Mesothelial cell of epicardium (in vitro differentiated cells): Measurements from ENCODE around the gene FASN. TPM values are rescaled to one million over a fixed set of nuclear protein-coding genes. Genes with fewer than 3 reads are reported as not detected.

Experiments
- DNase-seq, 2 experiments: peaks; one replicate each; pipeline ENCODE4 v3.0.0; 2021; ENCODE audit warnings: low spot score in 2 of 2; ENCODE audit not compliant: unreplicated experiment in 2 of 2
- H3K27ac Mint-ChIP-seq: 2 replicates; pipeline ENCODE4 v1.8.0; 2021; ENCODE audit warnings: mixed read lengths
- H3K27me3 Mint-ChIP-seq: 2 replicates; pipeline ENCODE4 v1.8.0; 2021; ENCODE audit warnings: low read depth, mixed read lengths
- H3K36me3 Mint-ChIP-seq: 2 replicates; pipeline ENCODE4 v1.8.0; 2021; ENCODE audit warnings: mixed read lengths
- H3K4me1 Mint-ChIP-seq: 2 replicates; pipeline ENCODE4 v1.8.0; 2021; ENCODE audit warnings: mixed read lengths
- H3K4me3 Mint-ChIP-seq: 2 replicates; pipeline ENCODE4 v1.8.0; 2021; ENCODE audit warnings: mild to moderate bottlenecking, moderate library complexity, mixed read lengths
- H3K9me3 Mint-ChIP-seq: 2 replicates; pipeline ENCODE4 v1.8.0; 2021; ENCODE audit warnings: mixed read lengths
- CTCF ChIP-seq: fragments of 200-600 bp; sonication (generic); IDR thresholded peaks from one replicate; pipeline ENCODE4 v1.5.0; 2021; ENCODE audit warnings: antibody characterized with exemption; ENCODE audit not compliant: unreplicated experiment
- total RNA-seq: library from RNA; stranded (reverse); gene quantifications from 3 replicates; pipeline ENCODE4 v1.2.1, GENCODE V29; 2021

The FASN gene
- total RNA-seq, 1 donor from 2014 or later, result 227 TPM

GRCh38 chr17:82103553-82104451, 5.8 kb upstream of the FASN start:
- Mint-ChIP-seq H3K9me3 (no peaks in the 10 kb centered on the region), H3K27ac (peak overlapping the region; percentile 91), H3K27me3 (no peaks in the 10 kb centered on the region), H3K36me3 (peaks cover 4% of the 10 kb centered on the region), H3K4me1 (peaks cover 47% of the 10 kb centered on the region), H3K4me3 (peak overlapping the region; percentile 20)
- TF ChIP-seq CTCF, result no peak
- no peak for DNase-seq

- TF ChIP-seq CTCF, result no peak
- no peak for DNase-seq
- Mint-ChIP-seq H3K4me1 (peaks cover 44% of the 10 kb centered on the region), H3K27ac (peak overlapping the region; percentile 9), H3K9me3 (no peaks in the 10 kb centered on the region), H3K36me3 (no peaks in the 10 kb centered on the region), H3K4me3 (no peak overlapping the region), H3K27me3 (no peaks in the 10 kb centered on the region)
Observed at GRCh38 chr17:82101767-82102679, 4.0 kb upstream of the FASN start.

- Mint-ChIP-seq H3K4me1 (peaks cover 39% of the 10 kb centered on the region), H3K4me3 (peak overlapping the region; percentile 22), H3K36me3 (no peaks in the 10 kb centered on the region), H3K9me3 (no peaks in the 10 kb centered on the region), H3K27ac (peak overlapping the region; percentile 78), H3K27me3 (no peaks in the 10 kb centered on the region)
- DNase-seq, result no peak
- no peak for TF ChIP-seq CTCF
Observed at GRCh38 chr17:82101301-82101715, 3.3 kb upstream of the FASN start.

GRCh38 chr17:82100502-82101298, 2.7 kb upstream of the FASN start:
- H3K27me3 Mint-ChIP-seq, result no peaks in the 10 kb centered on the region
- peak overlapping the region; percentile 78 for H3K27ac Mint-ChIP-seq
- no peak for DNase-seq
- TF ChIP-seq CTCF, result no peak
- H3K4me3 Mint-ChIP-seq, result peak overlapping the region; percentile 22
- peaks cover 40% of the 10 kb centered on the region for H3K4me1 Mint-ChIP-seq
- no peaks in the 10 kb centered on the region for H3K36me3 Mint-ChIP-seq
- H3K9me3 Mint-ChIP-seq, result no peaks in the 10 kb centered on the region
